Gastrocnemius medialis (tissue), 4 donors: ENCODE results near the gene HDHD5. TPM values are rescaled to one million over a fixed set of nuclear protein-coding genes. Genes with fewer than 3 reads are reported as not detected.

ENCODE experiments used
- ATAC-seq, 2 donors: fragments of 150-250 bp; one replicate each; pipeline ENCODE4 v1.9.1; 2016
- DNase-seq, 2 donors: peaks; one replicate each; pipeline ENCODE4 v3.0.0-alpha.2; 2019
- H3K27ac ChIP-seq, 4 donors: fragments of 200-600 bp; sonication (generic); 1 replicate in 1 of 4; 2 replicates in 3 of 4; pipeline ENCODE4 v1.5.1; 2016 to 2018; ENCODE audit warnings: mild to moderate bottlenecking in 2 of 4, moderate library complexity in 1 of 4
- H3K27me3 ChIP-seq, 3 donors: fragments of 200-600 bp; sonication (generic) in 2 of 3; 1 replicate in 1 of 3; 2 replicates in 2 of 3; pipeline versions ENCODE4 v1.5.1 to v1.6.0; 2016 to 2019; ENCODE audit warnings: mild to moderate bottlenecking in 1 of 3, moderate library complexity in 1 of 3
- H3K36me3 ChIP-seq, 2 donors: fragments of 200-600 bp; sonication (generic) in 1 of 2; one replicate each; pipeline ENCODE4 v1.5.1; 2017 to 2018
- H3K4me1 ChIP-seq, 2 donors: fragments of 200-600 bp; sonication (generic) in 1 of 2; one replicate each; pipeline ENCODE4 v1.5.1; 2016 to 2017; ENCODE audit warnings: mild to moderate bottlenecking in 2 of 2
- H3K4me3 ChIP-seq, 4 donors: fragments of 200-600 bp; sonication (generic) in 3 of 4; 1 replicate in 1 of 4; 2 replicates in 3 of 4; pipeline ENCODE4 v1.5.1; 2016 to 2019; ENCODE audit warnings: mild to moderate bottlenecking in 2 of 4
- H3K9me3 ChIP-seq, 3 donors: fragments of 200-600 bp; sonication (generic) in 2 of 3; 1 replicate in 1 of 3; 2 replicates in 2 of 3; pipeline ENCODE4 v1.5.1; 2016 to 2019
- POLR2A ChIP-seq, 2 donors: fragments of 450-650 bp; IDR thresholded peaks; one replicate each; pipeline ENCODE4 v1.6.1; 2017; ENCODE audit warnings: antibody characterized with exemption in 2 of 2, mild to moderate bottlenecking in 2 of 2, moderate library complexity in 2 of 2
- in situ Hi-C, 4 donors: fragments of 200-750 bp; cut with MboI; loops; one replicate each; pipeline versions ENCODE4 v1.15.0 to v1.8.0; 2017; ENCODE audit warnings: low sequenced_read_pairs in 4 of 4
- intact Hi-C: fragments of 100-400 bp; cut with DNase I; formaldehyde crosslinking; loops from one replicate; pipeline ENCODE4 v1.15.1; 2023; ENCODE audit warnings: low total_unique reads
- total RNA-seq, 4 donors: library from RNA; depleted of rRNA; stranded (reverse); fragments of >200 nt; gene quantifications; one replicate each; pipeline versions ENCODE4 v1.1.0 to v1.2.3, GENCODE V29; 2016
- TF ChIP-seq, protein P1 (sequence below), 5 experiments: fragments of 450-650 bp in 3 of 5; fragments of 200-600 bp in 2 of 5; sonication (generic) in 2 of 5; IDR thresholded peaks in 4 of 5; conservative IDR thresholded peaks in 1 of 5; 1 replicate in 4 of 5; 2 replicates in 1 of 5; pipeline ENCODE4 v1.5.1; 2016 to 2019; ENCODE audit warnings: antibody characterized with exemption in 5 of 5, mild to moderate bottlenecking in 3 of 5, moderate library complexity in 3 of 5

Gene HDHD5
- total RNA-seq, 4 donors from 2014 or later, result 32.0 to 38.5 (median 35.1) TPM

GRCh38 chr22:17115236-17115635, 43.8 kb downstream of the HDHD5 start:
- intact Hi-C loops (no loop called here), in situ Hi-C loops (no loop called here)
- no peaks in the 10 kb centered on the region for H3K9me3 ChIP-seq
- no peak for DNase-seq
- no peak overlapping the region for H3K27ac ChIP-seq
- no peak overlapping the region for H3K4me3 ChIP-seq
- peaks cover 8 to 12% of the 10 kb centered on the region in 2 donors for H3K4me1 ChIP-seq
- TF ChIP-seq POLR2A (IDR thresholded peaks at IDR 0.05), result no peak
- TF ChIP-seq, protein P1, sequence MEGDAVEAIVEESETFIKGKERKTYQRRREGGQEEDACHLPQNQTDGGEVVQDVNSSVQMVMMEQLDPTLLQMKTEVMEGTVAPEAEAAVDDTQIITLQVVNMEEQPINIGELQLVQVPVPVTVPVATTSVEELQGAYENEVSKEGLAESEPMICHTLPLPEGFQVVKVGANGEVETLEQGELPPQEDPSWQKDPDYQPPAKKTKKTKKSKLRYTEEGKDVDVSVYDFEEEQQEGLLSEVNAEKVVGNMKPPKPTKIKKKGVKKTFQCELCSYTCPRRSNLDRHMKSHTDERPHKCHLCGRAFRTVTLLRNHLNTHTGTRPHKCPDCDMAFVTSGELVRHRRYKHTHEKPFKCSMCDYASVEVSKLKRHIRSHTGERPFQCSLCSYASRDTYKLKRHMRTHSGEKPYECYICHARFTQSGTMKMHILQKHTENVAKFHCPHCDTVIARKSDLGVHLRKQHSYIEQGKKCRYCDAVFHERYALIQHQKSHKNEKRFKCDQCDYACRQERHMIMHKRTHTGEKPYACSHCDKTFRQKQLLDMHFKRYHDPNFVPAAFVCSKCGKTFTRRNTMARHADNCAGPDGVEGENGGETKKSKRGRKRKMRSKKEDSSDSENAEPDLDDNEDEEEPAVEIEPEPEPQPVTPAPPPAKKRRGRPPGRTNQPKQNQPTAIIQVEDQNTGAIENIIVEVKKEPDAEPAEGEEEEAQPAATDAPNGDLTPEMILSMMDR (IDR thresholded peaks at IDR 0.05 in 4 of 5, conservative IDR thresholded peaks at IDR 0.05 in 1 of 5), result no peak
- no peak for ATAC-seq
- H3K27me3 ChIP-seq, result no peaks in the 10 kb centered on the region
- no peaks in the 10 kb centered on the region for H3K36me3 ChIP-seq

DNA sequence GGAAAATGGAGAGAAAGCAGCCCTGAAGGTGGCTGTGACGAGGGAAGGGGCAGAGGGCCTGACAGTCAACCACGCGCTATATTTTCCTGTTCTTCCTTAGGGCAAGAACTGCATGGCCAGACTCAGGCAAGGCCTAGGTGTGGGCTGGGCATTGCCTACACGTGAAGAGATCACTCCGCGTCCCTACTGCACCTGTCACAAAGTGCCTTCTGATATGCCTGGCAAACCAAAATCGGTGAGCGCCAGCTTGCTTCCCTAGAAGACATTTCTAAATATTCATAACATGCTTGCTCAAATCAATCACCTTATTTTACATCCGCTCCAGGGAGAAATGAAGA, 44.2 kb downstream of the HDHD5 start:
- Histone ChIP-seq H3K36me3 (no peaks in the 10 kb centered on the region), H3K27me3 (no peaks in the 10 kb centered on the region), H3K4me3 (no peak overlapping the region), H3K4me1 (peaks cover 8 to 12% of the 10 kb centered on the region in 2 donors), H3K27ac (no peak overlapping the region), H3K9me3 (no peaks in the 10 kb centered on the region)
- TF ChIP-seq POLR2A (IDR thresholded peaks at IDR 0.05), result no peak
- TF ChIP-seq, protein P1 (IDR thresholded peaks at IDR 0.05 in 4 of 5, conservative IDR thresholded peaks at IDR 0.05 in 1 of 5), result no peak
- in situ Hi-C loops, result no loop called here
- ATAC-seq (no peak), DNase-seq (no peak)
- intact Hi-C loops, result no loop called here

GRCh38 chr22:17114173-17114897, 44.7 kb downstream of the HDHD5 start:
- intact Hi-C loops (no loop called here), in situ Hi-C loops (no loop called here)
- ATAC-seq, result no peak
- TF ChIP-seq, protein P1 (IDR thresholded peaks at IDR 0.05 in 4 of 5, conservative IDR thresholded peaks at IDR 0.05 in 1 of 5), result no peak
- TF ChIP-seq POLR2A (IDR thresholded peaks at IDR 0.05), result no peak
- Histone ChIP-seq H3K4me1 (peaks cover 3 to 11% of the 10 kb centered on the region in 2 donors), H3K36me3 (no peaks in the 10 kb centered on the region), H3K27ac (no peak overlapping the region), H3K9me3 (no peaks in the 10 kb centered on the region), H3K4me3 (no peak overlapping the region), H3K27me3 (no peaks in the 10 kb centered on the region)
- no peak for DNase-seq

- Histone ChIP-seq H3K27me3 (no peaks in the 10 kb centered on the region), H3K27ac (no peak overlapping the region), H3K4me1 (peaks cover 3 to 9% of the 10 kb centered on the region in 2 donors), H3K36me3 (no peaks in the 10 kb centered on the region), H3K4me3 (no peak overlapping the region), H3K9me3 (no peaks in the 10 kb centered on the region)
- TF ChIP-seq POLR2A (IDR thresholded peaks at IDR 0.05), result no peak
- TF ChIP-seq, protein P1 (IDR thresholded peaks at IDR 0.05 in 4 of 5, conservative IDR thresholded peaks at IDR 0.05 in 1 of 5), result no peak
- in situ Hi-C loops, result no loop called here
- no peak for ATAC-seq
- intact Hi-C loops, result no loop called here
- no peak for DNase-seq
Observed at GRCh38 chr22:17113600-17113999, 45.5 kb downstream of the HDHD5 start.
